GM19023 (cell line): Measurements from ENCODE around the gene GHDC.
"Not testable (repeated sequence)": the region's sequence is repeated elsewhere in the genome, so short reads cannot be mapped to it uniquely, and the experiment has no call there.

Experiments
- ATAC-seq: cut with Tn5 transposase; IDR thresholded peaks from one replicate; pipeline ENCODE4 v1.9.1; 2021; ENCODE audit warnings: mild to moderate bottlenecking, moderate library complexity; ENCODE audit not compliant: unreplicated experiment

GHDC gene

DNA sequence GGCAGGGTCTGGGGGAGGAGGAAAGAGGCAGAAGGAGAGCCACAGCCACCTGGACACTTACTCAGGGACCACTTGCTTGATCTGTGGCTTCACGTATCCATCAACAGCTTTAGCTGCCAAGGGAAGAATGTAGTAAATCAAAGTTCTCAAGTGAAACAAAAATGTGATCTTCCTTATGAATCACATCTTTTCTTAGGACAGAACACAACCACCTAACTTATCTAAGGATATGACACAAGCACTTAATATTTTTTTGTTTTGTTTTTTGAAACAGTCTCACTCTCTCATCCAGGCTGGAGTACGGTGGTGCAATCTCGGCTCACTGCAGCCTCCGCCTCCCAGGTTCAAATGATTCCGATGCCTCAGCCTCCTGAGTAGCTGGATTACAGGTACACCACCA is 8.4 kb upstream of the GHDC start:
- ATAC-seq: no peak

GRCh38 chr17:42202159-42202558 is 7.9 kb upstream of the GHDC start:
- no peak for ATAC-seq

DNA sequence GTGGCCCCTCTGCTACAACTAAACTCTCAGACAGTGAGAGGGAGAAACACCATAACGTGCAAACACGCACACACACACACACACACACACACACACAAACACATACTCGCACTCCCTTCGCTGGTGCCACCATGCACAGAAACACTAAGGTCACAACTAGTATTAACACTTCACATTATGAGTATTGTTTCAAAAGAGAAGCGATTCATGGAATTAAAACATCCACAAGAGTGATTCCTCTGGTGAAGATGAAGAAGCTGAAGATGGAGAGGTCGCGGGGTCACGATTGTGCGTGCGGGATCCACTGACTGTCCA is 7.1 kb upstream of the GHDC start:
- ATAC-seq: no peak

GRCh38 chr17:42200706-42201457 is 6.6 kb upstream of the GHDC start:
- ATAC-seq: no peak

GRCh38 chr17:42199416-42200011 is 5.2 kb upstream of the GHDC start:
- ATAC-seq: no peak

DNA sequence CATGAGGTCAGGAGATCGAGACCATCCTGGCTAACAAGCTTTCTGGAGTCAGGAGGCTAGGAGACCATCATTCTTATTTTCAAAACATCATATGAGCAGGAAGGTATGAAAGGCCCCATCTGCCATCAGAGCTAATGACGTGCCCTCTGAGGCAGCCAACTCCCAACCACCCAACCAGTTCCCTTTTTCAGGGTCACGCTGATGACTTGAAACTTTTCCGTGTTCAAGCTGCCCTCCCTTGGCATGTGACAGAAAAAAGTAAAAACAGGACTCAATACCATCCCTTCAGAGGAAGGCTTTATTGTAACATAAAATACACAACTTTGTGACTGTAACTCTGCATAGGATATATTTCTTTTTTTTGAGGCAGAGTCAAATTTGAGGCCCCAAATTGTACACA is 4.6 kb upstream of the GHDC start:
- no peak for ATAC-seq

GRCh38 chr17:42197564-42198156 is 3.4 kb upstream of the GHDC start:
- ATAC-seq: no peak

GRCh38 chr17:42193216-42193968 is 902 bp downstream of the GHDC start:
- no peak for ATAC-seq

GRCh38 chr17:42192189-42193126 is 1.8 kb downstream of the GHDC start:
- no peak for ATAC-seq

GRCh38 chr17:42191275-42191608 is 3.1 kb downstream of the GHDC start:
- no peak for ATAC-seq

- ATAC-seq: no peak
Observed at GRCh38 chr17:42190491-42191274, 3.6 kb downstream of the GHDC start.

- ATAC-seq: no peak
Observed at GRCh38 chr17:42189651-42189965, 4.7 kb downstream of the GHDC start.

GRCh38 chr17:42188749-42189650 is 5.3 kb downstream of the GHDC start:
- ATAC-seq: no peak

DNA sequence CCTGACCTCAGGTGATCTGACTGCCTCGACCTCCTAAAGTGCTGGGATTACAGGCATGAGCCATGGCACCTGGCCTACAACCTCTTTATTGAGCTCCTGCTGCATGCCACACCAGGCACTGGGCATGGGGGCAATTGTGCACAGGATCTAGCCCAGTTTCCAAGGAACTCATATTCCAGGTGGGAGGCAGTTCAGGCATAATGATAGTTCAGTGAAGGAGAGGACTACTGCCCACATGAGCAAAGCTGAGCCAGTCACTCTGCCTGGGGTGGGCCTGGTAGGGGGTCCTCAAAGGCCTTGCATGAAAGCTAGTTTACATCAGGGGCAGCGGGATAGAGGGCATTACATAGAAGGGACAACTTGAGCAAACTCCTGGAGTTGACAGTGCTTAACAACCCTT is 6.5 kb downstream of the GHDC start:
- ATAC-seq: no peak

DNA sequence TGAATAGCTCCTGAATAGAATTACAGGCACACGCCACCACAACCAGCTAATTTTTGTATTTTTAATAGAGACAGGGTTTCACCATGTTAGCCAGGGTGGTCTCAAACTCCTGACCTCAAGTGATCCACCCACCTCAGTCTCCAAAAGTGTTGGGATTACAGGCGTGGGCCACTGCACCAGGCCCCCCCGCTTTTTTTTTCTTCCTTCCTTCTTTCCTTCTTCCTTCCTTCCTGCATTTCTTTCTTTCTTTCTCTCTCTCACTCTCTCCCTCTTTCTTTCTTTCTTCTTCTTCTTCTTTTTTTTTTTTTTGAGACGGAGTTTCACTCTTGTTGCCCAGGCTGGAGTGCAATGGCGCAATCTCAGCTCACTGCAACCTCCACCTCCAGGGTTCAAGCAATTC is 8.1 kb downstream of the GHDC start:
- ATAC-seq: not testable (repeated sequence)

DNA sequence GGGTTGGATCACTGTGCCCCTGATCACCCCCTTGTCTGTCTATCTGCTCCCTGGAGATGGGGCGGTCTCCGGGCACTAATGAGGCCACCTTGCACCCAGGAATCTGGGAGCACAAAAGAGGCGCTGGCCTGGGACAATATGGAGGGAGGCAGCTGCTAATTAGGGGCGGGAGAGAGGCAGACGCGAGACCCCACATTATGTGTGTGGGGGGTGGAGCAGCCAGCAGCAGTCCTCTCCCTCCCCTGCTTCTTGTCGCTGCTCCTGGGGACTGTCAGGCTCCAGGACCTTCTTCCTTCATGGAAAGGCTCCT is 8.7 kb downstream of the GHDC start:
- ATAC-seq: no peak

- no peak for ATAC-seq
Observed at GRCh38 chr17:42184713-42185620, 9.3 kb downstream of the GHDC start, which contains the start of gene HCRT. Gene HCRT (minus strand): TSS chr17:42185452. CDS start chr17:42185365, 87 bp downstream.
